CD4-positive, alpha-beta T cell treated with Interleukin-6 at 100 ng/mL for 8 hours (primary cell): Measurements from ENCODE around the gene NAXE.
A peak's percentile ranks its signal among the peaks of the same experiment; 100 is the strongest.
"Not testable (repeated sequence)": the region's sequence is repeated elsewhere in the genome, so short reads cannot be mapped to it uniquely, and the experiment has no call there.

Source experiments
- DNase-seq: peaks from one replicate; pipeline ENCODE4 v3.0.0-alpha.2; 2020; ENCODE audit warnings: mixed read lengths, low spot score

NAXE gene

DNA sequence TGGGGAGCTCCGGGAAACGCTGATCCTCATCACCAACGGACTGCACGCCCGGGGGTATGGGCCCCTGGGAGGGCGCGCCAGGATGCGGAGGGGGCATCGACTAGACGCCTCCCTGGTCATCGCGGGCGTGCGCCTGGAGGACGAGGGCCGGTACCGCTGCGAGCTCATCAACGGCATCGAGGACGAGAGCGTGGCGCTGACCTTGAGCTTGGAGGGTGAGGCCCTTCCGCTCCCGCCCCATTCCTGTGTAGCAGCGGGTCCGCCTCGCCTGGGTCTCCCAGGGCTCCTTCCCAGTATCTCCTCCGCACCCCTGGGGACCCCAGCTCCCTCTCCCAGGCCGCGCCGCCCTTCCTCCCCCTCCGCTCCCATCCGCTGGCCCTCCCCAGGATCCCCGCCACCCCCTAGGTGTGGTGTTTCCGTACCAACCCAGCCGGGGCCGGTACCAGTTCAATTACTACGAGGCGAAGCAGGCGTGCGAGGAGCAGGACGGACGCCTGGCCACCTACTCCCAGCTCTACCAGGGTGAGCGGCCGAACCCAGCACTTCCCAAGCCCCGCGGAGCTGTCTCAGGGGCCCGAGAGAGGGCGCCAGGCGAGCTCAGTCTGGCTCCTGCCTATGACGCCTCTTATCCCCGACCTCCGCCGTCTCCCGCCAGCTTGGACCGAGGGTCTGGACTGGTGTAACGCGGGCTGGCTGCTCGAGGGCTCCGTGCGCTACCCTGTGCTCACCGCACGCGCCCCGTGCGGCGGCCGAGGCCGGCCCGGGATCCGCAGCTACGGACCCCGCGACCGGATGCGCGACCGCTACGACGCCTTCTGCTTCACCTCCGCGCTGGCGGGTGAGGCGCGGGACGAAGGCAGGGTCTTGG is 32.6 kb downstream of the NAXE start:
- no peak for DNase-seq

DNA sequence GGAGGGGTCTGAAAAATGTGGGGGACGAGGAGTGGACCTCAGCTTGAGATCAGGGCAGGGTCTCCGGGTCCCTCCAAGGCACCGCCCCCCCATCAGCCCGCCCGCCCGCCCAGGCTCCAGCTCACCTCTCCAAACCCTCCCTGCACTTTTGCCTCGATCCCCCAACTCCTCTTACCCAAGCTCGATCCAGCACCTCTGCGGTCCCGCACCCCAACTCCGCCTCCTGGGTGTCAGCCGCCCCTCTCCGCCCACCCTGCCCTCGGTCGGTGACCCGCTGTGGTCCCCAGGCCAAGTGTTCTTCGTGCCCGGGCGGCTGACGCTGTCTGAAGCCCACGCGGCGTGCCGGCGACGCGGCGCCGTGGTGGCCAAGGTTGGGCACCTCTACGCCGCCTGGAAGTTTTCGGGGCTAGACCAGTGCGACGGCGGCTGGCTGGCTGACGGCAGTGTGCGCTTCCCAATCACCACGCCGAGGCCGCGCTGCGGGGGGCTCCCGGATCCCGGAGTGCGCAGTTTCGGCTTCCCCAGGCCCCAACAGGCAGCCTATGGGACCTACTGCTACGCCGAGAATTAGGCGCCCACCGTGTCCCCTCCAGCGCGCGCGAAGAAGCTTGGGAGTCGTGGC is 33.3 kb downstream of the NAXE start:
- DNase-seq: no peak

DNA sequence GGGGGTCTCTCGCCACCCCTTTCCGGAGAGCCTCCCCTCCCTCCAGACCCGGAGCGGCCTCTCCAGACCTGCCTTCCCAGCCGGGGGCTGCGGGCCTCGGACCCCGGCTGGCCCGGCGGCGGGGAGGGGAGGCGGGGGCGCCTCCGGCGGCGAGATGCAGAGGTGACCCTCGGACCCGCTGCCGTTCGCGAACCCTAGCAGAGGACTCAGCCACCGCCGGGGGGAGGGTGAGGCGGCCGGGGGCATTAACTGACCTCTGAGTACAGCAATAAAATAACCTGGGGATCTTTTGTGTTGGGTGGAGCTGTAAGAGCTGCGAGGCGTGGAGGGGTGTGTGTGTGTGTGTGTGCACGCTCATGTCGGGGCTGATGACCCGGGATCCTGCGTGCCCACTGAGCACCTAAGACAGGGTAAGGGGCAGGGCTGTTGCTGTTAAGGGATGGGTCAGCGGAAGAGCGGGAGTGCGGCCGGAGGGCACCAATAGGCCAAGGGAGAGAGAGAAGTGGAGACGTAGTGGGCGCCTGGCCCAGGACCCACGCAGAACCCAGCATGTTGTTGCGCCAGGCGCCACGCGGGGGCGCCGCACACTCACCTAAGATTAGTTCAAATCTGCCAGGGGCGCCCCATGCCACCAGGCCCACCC is 34.0 kb downstream of the NAXE start:
- peak; percentile 54 for DNase-seq

DNA sequence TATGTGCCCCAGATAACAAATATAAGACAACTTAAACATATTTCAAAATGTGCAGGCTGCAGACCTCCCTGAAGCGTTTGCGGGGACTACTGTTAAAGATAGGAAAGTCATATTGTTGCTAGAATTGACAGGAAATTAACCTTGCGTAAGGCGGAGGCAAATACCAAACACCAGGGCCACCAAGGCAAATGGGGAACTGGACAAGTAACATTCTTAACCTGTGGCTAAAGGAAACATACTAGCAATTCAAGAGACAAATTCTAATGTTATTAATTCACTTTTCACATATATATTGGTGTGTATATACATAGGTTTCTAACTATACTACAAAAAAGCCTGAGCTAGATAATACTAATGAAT is 34.5 kb downstream of the NAXE start:
- DNase-seq: no peak

DNA sequence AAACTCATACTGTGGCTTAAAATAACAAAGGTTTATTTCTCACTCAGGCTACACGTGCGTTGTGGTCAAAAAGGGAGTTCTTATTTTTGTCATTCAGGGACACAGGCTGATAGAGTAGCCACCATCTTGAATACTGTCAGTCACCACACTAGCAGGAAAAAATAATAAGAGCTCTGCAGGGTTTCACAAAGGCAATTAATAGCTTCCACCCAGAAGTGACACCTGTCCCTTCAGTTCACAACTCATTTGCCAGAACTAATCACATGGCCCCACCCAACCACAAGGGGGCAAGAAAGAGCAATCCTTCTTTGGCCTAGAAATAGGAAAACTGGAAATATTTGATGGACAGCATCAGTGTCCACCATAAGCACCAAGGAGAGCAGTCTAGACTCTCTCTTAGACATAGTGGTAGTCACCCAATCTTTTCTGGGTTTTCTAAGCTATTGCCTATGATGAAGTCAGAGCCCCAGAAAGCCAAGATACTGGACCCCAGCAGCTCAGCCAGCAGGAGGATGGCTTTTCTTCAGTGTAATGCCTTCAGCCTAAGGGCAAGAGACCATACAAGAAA is 35.8 kb downstream of the NAXE start:
- DNase-seq: peak; percentile 25

DNA sequence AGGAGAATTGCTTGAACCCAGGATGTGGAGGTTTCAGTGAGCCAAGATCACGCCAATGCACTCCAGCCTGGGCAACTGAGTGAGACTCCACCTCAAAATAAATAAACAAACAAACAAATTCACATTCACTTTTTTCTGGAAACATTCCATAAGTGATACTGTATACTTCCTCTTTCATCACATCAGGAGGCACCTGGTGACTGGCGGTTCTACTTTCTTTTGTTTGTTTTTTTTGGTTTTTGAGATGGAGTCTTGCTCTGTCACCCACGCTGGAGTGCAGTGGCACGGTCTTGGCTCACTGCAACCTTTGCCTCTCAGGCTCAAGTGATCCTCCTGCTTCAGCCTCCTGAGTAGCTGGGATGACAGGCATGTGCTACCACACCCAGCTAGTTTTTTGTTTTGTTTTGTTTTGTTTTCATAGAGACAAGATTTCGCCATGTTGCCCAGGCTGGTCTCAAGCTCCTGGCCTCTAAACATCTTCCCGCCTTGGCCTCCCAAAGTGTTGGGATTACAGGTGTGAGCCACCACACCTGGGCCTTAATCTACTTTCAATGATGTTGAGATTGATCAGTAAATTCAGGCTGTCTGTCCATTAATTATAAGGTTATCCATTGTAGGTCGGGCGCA is 38.4 kb downstream of the NAXE start:
- no peak for DNase-seq

DNA sequence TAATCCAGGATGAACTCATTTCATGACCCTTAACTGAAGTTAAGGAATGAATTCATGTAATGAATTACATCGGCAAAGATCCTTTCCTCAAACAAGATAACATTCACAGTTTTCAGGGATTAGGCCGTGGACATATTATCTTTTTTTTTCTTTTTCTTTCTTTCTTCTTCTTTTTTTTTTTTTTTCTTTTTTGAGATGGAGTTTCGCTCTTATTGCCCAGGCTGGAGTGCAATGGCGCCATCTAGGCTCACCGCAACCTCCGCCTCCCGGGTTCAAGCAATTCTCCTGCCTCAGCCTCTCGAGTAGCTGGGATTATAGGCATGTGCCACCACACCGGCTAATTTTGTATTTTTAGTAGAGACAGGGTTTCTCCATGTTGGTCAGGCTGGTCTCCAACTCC is 39.6 kb downstream of the NAXE start:
- not testable (repeated sequence) for DNase-seq

DNA sequence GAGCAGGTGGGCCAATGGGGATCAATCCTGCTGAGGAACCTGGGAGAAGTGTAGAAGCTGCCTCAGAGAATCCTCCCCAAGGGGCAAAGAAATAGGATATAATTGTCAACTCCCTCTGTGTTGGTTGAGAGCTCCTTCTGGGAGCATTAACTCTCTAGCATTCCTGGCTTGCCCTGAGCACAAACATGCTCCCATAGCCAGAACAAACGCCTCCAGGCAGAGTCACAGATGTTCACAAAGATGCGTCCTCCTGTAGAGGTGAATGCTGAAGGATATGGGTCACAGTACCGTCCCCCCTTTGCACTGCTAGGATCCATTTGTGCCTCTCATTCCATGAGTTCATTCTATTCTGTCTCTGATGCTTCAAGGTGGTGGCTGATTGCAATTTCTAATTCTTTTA is 40.8 kb downstream of the NAXE start:
- no peak for DNase-seq

DNA sequence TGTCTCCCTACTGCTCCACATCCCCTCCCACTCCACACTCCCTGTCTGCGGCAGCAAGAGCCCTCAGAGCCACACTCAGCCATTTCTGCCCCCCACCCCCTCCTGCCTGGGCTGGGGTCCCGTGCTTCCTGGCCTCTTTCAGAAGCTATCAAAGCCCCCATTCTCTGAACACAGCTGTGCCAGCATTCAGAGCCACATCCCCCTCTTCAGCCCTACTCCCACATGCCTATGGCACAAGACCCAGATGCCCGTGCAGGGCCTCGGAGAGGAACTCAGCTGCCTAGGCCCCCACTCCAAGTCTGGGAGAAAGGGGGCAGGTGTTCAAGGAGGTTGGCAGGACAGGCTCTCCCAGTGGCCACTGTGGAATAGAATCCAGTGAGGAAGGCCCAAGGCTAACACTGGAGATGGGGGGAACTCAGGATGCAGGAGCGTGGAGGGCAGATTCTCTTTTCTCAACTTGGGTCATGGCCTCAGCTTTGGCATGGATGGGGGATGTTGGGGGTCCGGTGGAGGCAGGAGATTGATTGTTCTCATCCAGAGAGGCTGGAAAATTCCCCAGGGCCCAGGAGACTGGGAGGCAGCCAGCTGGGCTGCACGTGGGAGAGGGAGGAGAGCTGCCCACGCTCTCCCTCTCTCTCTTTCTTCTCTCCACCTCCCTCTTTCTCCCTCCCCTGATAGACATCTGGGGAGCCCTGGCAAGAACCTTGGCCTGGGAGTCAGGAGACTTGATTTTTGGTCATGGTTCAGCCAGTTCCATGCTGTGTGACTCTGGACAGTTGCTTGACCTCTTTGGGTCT is 46.8 kb downstream of the NAXE start:
- no peak for DNase-seq

DNA sequence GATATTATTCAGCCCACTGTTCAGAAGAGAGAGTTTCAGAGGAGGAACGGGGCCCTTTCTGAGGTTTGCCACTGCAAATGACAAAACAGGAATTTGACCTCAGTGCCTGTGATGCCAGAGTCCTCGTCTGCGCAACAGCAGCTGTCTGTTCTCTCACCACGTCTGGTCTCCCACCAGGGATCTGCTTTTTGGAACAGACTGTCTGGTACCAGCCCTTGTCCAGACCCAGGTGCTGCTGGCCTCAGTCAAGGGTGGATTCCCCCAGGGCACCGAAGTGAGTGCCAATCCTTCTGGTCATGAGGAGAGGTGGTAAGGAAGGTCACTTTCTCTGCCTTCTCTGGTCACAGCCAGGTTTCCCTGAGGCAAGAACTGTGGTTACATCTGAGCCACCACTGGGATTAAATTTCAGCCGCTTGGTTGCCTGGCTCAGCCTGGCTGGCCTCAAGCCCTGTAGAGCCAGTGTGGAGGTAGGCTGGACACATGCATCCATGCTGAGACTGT is 48.1 kb downstream of the NAXE start:
- no peak for DNase-seq

DNA sequence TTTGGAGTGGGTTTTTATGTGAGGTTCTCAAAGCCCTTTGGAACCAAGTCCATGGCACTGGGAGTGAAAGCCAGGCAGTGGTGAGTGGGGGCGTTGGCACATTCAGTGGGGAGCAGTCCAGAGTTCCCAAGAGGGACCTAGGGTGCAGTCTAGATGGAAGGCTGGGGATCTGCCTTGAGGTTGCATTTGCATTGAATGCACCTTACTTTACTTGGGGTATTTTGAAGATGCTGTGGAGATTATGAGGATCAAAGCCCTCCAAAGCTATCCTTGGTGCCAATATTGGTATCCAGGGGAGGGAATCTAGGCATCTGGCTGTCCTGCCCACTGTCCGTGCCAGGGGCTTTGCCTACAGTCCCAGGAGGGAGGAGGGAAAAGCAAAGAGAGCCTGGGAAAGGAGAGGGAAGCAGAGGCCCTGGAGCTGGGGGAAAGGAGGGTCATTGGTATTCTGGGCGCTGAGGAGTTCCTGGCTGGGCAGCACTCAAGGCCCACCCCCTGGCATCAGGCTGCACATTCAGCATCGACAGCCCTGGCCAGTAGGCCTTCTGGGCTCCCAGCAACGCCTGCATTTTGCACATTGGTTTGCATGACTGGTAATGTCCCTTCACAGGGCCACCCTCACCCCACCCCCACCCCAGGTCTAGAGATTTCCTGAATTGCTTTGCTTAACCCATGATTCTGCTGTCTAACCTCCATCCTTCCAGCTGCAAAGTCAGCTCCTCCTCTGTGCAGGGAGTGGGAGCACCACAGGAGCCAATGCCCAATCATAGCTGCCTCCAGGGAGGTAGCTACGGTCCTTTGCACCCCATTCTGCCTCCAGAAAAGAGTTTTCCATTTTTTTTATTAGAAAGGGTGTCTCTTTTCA is 49.5 kb downstream of the NAXE start:
- DNase-seq: no peak

DNA sequence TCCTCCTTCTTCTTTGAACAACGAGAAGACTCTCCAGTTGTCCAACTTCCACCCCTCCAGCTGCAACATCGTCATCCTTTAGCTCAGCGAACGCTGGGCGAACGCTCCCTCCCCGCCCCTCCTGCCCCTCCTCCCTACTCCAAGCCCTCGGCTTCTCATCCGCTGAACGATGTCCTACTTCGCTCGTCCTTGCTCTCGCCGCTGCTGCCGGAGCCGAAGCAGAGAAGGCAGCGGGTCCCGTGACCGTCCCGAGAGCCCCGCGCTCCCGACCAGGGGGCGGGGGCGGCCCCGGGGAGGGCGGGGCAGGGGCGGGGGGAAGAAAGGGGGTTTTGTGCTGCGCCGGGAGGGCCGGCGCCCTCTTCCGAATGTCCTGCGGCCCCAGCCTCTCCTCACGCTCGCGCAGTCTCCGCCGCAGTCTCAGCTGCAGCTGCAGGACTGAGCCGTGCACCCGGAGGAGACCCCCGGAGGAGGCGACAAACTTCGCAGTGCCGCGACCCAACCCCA is 50.2 kb downstream of the NAXE start, which contains the start of gene BCAN:
Gene BCAN (plus strand): TSS at position 357 of the 504 bp plus-strand sequence. CDS start 3,938 bp downstream, outside the sequence.
- DNase-seq: no peak

DNA sequence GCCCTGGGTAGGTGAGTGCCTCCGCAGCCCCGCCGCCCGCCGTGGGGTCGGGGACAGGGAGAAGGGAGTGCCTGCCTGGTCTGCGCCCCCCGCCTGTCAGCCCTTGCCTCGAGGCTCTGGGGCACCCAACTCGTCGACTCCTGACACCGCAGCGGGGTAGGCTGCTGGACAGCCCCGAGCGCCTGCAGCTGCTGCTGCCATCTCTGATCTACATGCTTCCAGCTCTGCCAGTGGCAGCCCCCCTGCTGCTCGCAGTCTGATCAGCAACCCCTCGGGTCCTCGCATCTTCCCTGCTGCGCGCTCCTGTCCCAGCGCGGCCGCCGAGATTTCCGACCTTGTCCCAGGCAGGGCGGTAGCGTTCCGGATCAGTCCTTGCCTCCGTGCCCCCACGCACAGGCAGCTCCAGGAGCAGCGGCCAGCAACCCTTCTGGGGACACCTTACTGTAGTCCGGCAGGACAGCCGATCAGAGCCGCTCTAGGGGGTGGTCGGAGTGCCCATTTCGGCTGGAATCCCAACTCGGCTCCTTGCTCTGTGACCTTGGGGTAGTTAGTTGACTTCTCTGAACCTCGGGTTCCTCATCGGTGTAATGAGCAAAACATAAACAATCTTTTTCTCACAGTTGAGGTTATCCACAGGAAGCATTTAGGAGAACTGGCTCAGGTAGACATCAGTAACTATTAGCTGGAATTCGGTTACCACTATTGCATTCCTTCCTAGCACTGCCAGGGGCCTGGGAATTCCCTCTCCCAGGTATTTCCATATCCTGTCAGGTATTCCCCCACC is 50.9 kb downstream of the NAXE start:
- no peak for DNase-seq

DNA sequence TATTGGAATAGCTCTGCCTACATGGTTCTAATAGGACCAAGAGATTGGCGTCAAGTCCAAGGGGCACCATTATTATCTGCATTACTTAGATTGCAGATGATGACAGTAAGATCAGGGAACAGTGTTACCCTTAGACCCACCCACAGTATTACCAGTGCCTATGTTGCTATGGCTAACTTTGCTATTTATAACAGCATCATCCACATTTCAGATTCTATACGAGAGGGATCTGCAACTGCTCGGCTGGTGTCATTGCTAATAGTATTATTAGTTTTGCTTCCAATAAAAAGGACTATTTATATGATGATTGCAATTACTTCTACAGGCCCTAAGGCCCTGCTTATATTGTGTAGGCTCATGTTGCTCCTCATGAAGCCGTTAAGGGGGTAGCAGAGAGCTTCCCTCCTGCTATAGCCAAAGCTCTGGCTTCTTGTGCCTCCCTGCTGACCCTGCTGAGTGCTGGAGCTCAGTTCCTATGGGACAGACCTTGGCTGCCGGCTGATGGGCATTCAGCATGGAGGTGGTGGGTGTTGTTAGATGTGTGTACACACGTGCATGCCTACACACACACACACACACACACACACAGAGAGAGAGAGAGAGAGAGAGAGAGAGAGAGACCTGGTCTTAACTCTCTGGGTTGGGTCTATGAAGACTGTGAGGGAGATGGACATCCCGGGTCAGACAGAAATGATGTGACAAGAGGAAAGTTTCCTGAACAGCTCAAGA is 51.6 kb downstream of the NAXE start:
- DNase-seq: no peak

DNA sequence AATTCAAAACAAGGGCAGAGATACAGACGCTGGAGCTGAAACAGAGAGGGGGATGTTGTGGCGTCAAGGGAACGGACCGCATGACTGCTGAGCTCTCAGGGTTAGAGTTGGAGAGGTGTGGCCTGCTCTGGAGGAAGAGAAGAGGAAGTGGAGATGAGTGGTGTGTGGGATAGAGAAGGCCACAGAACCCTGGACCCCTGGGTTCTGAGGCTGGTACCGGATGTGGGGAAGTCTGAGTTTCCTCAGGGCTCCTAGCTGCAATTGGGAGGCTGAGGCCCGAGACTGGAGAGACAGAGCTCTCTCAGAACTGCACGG is 52.2 kb downstream of the NAXE start:
- DNase-seq: no peak
